ENCODE results near the gene SDK2. TPM values are rescaled to one million over a fixed set of nuclear protein-coding genes. Genes with fewer than 3 reads are reported as not detected.

SDK2 gene
- total RNA-seq, 1 experiment from 2014 or later = 0.67 TPM

- no peaks in the 10 kb centered on the region for H3K27me3 ChIP-seq (replicated peaks; ENCODE audit: insufficient read depth, low read depth, low read length, poor library complexity)
- DNase-seq (ENCODE audit: low spot score) = no peak
- no peaks in the 10 kb centered on the region for H3K36me3 ChIP-seq (ENCODE audit: insufficient read depth, low read length, poor library complexity, severe bottlenecking)
- no TSS peak for BruUV-seq (replicated peaks)
- H3K4me3 ChIP-seq (ENCODE audit: low read depth, low read length, poor library complexity, severe bottlenecking) = no peak overlapping the region
- TF ChIP-seq CTCF (conservative IDR thresholded peaks at IDR 0.05; ENCODE audit: low read depth, low read length) = no peak
- no peak for TF ChIP-seq EZH2 (IDR thresholded peaks at IDR 0.05; ENCODE audit: borderline replicate concordance, low read depth, low read length, poor library complexity, severe bottlenecking)
- POLR2A ChIA-PET (ENCODE audit: low non-redundant PET) = no interaction called here
- H3K4me1 ChIP-seq (ENCODE audit: insufficient read depth, low read length, poor library complexity, severe bottlenecking) = peaks cover 7% of the 10 kb centered on the region
- CTCF ChIA-PET = interaction anchor here (0.6 kb wide), 1 partner anchor 34 kb away, joined by 9 read pairs; no protein-coding TSS in a partner anchor
- intact Hi-C loops (cut with micrococcal nuclease; ENCODE audit: unreplicated experiment) = no loop called here
- no peaks in the 10 kb centered on the region for H3K9me3 ChIP-seq (ENCODE audit: low read depth, low read length, poor library complexity, severe bottlenecking)
- H3K27ac ChIP-seq (ENCODE audit: low read depth, low read length, poor library complexity, severe bottlenecking) = no peak overlapping the region
Observed at GRCh38 chr17:73349647-73350046, 294.6 kb downstream of the SDK2 start.

GRCh38 chr17:73349138-73349537 is 295.1 kb downstream of the SDK2 start:
- BruUV-seq (replicated peaks) = no TSS peak
- CTCF ChIA-PET = interaction anchor here (0.6 kb wide), 1 partner anchor 33 kb away, joined by 9 read pairs; no protein-coding TSS in a partner anchor
- H3K4me1 ChIP-seq (ENCODE audit: insufficient read depth, low read length, poor library complexity, severe bottlenecking) = peaks cover 7% of the 10 kb centered on the region
- TF ChIP-seq EZH2 (IDR thresholded peaks at IDR 0.05; ENCODE audit: borderline replicate concordance, low read depth, low read length, poor library complexity, severe bottlenecking) (no peak), CTCF (conservative IDR thresholded peaks at IDR 0.05; ENCODE audit: low read depth, low read length) (no peak)
- H3K27me3 ChIP-seq (replicated peaks; ENCODE audit: insufficient read depth, low read depth, low read length, poor library complexity) = no peaks in the 10 kb centered on the region
- POLR2A ChIA-PET (ENCODE audit: low non-redundant PET) = no interaction called here
- no peaks in the 10 kb centered on the region for H3K36me3 ChIP-seq (ENCODE audit: insufficient read depth, low read length, poor library complexity, severe bottlenecking)
- H3K27ac ChIP-seq (ENCODE audit: low read depth, low read length, poor library complexity, severe bottlenecking) = no peak overlapping the region
- intact Hi-C loops (cut with micrococcal nuclease; ENCODE audit: unreplicated experiment) = no loop called here
- H3K4me3 ChIP-seq (ENCODE audit: low read depth, low read length, poor library complexity, severe bottlenecking) = no peak overlapping the region
- no peak for DNase-seq (ENCODE audit: low spot score)
- no peaks in the 10 kb centered on the region for H3K9me3 ChIP-seq (ENCODE audit: low read depth, low read length, poor library complexity, severe bottlenecking)

GRCh38 chr17:73348829-73349095 is 295.5 kb downstream of the SDK2 start:
- CTCF ChIA-PET = no interaction called here
- no peak for DNase-seq (ENCODE audit: low spot score)
- peaks cover 9% of the 10 kb centered on the region for H3K4me1 ChIP-seq (ENCODE audit: insufficient read depth, low read length, poor library complexity, severe bottlenecking)
- TF ChIP-seq CTCF (conservative IDR thresholded peaks at IDR 0.05; ENCODE audit: low read depth, low read length) (no peak), EZH2 (IDR thresholded peaks at IDR 0.05; ENCODE audit: borderline replicate concordance, low read depth, low read length, poor library complexity, severe bottlenecking) (no peak)
- H3K27me3 ChIP-seq (replicated peaks; ENCODE audit: insufficient read depth, low read depth, low read length, poor library complexity) = no peaks in the 10 kb centered on the region
- H3K27ac ChIP-seq (ENCODE audit: low read depth, low read length, poor library complexity, severe bottlenecking) = no peak overlapping the region
- no peak overlapping the region for H3K4me3 ChIP-seq (ENCODE audit: low read depth, low read length, poor library complexity, severe bottlenecking)
- intact Hi-C loops (cut with micrococcal nuclease; ENCODE audit: unreplicated experiment) = no loop called here
- no TSS peak for BruUV-seq (replicated peaks)
- no peaks in the 10 kb centered on the region for H3K9me3 ChIP-seq (ENCODE audit: low read depth, low read length, poor library complexity, severe bottlenecking)
- POLR2A ChIA-PET (ENCODE audit: low non-redundant PET) = no interaction called here
- H3K36me3 ChIP-seq (ENCODE audit: insufficient read depth, low read length, poor library complexity, severe bottlenecking) = no peaks in the 10 kb centered on the region
